GM21390 (cell line): ENCODE results near the gene LITAFD.
"Not testable (repeated sequence)": the region's sequence is repeated elsewhere in the genome, so short reads cannot be mapped to it uniquely, and the experiment has no call there.

Source experiments
- ATAC-seq: cut with Tn5 transposase; IDR thresholded peaks from one replicate; pipeline ENCODE4 v1.9.1; 2021; ENCODE audit not compliant: unreplicated experiment

The LITAFD gene

GRCh38 chr16:8916541-8917225 is 34.5 kb downstream of the LITAFD start:
- no peak for ATAC-seq

GRCh38 chr16:8917336-8917735 is 35.2 kb downstream of the LITAFD start:
- ATAC-seq, result not testable (repeated sequence)

DNA sequence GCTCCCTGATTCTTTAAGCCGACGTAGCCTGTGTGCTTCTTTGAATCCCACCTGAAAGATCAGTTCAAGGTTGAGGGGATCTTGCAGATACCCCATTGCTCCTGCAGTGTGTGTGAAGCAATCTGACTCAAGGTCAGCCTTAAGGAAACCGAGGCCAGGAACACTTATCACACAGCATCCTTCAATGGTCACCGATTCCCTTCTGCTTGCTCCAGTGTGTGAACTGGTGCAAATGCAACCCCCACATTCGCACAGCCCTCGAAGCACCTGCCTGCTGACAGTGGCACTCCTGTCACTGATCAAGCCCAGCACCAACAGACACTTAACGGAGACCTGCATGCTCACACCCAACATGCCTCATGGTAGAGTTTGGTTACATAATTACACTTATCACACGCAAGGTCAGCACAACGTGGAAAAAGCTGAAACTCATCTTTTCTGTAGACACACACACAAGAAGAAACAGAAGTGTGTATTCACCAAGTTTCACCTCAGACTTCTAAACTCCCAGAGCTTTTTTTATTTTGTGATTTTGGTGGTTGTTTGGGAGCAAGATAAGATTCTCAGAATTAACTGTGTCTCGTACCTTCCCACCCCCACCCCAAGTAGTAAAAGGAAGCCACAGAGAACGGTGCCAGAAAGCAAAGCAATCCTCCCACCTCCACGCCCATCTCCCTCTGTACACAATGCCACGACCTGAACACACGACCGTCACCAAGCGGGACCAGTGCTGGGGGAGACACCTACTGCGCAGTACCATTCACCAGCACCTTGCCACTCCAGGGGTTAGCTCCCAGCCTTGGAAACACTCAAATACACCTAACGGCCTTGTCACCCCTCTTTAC is 37.2 kb downstream of the LITAFD start:
- no peak for ATAC-seq

DNA sequence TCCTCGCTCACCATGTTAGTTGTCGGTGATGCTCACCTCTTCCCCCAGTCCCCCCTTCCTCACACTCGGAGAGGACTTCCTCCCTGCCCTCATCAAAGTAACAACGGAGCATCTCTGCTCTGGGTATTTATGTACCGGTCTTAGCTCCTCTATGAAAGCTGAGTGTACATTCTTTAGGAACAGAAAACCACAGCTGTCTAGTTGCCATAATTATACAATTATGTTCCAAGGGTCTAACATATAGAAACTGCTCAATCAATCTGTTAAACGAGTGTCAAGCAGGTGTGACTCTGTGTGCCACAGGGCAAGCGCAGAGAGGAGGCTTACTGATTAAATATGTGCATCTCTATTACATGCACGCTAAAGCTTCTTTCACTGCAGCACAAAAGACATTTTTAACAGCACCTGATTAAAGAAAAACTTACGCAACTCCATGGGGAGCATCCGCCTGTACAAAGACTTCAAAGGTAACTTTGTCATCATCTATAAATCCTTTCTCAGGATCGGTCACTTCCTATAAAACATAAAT is 37.8 kb downstream of the LITAFD start:
- ATAC-seq, result no peak

- no peak for ATAC-seq
Measured at GRCh38 chr16:8920645-8921346, 38.6 kb downstream of the LITAFD start.

GRCh38 chr16:8921347-8921984 is 39.3 kb downstream of the LITAFD start:
- no peak for ATAC-seq

DNA sequence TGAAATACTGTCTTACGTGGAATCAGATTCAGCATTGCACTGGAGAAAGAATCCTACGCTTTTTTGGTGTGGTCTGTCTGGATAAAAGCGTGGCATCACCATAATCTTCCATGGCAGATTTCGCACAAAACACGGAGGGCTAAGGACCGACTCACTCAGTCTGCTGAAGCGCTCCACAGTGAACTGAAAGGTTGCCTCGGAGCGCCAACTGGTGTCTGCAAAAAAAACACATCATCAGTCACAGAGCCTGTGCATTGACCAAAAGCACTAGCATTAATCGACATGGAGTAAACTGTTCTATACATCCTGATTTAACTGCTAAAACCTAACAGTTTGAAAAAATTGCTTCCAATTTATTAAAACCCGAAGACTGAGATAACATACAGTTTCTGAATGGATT is 41.0 kb downstream of the LITAFD start:
- ATAC-seq, result no peak

DNA sequence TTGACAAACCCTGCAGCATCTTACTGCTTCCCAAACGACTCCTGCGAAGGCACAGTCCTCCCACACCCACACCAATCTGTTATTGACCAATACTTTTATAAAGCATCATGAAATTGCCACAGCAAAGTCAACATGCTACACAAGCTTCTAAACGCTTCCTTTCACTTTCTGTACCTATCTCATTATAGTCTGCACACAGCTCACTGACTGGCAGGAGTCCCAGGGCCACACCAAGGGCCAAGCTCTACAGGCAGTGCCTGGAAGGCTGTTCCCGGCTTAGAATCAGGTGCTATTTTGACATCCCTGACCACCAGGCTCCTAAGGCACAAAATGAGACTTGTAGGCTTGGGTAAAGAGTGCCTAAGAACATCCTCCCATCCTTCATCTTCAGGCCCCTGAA is 42.1 kb downstream of the LITAFD start:
- ATAC-seq, result no peak

- no peak for ATAC-seq
Measured at GRCh38 chr16:8925455-8925854, 43.3 kb downstream of the LITAFD start.

GRCh38 chr16:8926827-8927226 is 44.7 kb downstream of the LITAFD start:
- ATAC-seq, result no peak

- no peak for ATAC-seq
Measured at GRCh38 chr16:8928467-8928957, 46.4 kb downstream of the LITAFD start.

DNA sequence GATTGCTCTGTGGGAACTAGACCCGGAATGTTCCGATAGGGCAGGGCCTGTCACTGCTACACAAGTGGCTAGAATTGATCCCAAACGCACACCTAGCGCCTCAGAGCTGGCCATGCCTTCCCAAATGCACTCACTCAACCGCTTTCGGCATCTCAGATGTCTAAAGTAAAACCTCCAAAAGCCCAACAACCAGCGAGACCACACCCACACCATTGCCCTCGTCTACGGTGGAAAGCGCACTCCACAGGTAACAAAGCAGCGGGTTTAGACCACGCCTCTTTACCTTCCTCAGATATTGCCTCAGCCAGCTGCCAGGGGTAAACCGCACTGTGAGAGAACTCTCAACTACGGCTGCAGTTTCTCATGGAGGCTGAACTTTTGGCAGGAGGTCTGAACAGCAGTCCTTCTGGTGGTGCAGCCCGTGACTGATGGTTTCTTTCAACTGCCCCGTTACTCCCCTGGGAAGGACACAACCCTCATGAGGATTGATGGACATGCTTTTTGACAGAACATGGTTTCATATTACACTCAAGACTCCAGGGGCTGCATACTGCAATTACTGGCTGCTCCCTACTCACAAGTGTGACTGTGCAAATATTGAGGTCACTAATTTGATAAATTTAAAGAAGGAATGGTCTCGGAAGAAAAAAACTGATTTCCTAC is 47.1 kb downstream of the LITAFD start:
- no peak for ATAC-seq

DNA sequence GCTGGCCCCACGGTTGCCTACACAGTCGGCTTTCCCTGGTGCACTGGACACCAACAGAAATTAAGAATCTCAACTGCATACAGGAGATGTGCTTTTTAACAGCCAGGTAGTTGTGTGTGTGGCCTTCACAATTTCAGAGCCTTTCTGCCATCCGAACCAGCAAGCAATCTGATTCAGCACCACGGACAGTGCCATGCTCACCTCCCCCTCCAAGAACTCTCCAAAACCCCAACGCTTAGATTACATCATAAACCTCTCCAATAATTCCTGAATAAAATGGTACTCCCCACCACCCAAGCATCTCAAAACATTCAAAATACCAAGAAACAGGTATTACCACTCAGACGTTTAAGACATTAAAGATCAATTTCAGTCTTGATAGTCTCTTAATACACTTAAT is 49.7 kb downstream of the LITAFD start:
- no peak for ATAC-seq

DNA sequence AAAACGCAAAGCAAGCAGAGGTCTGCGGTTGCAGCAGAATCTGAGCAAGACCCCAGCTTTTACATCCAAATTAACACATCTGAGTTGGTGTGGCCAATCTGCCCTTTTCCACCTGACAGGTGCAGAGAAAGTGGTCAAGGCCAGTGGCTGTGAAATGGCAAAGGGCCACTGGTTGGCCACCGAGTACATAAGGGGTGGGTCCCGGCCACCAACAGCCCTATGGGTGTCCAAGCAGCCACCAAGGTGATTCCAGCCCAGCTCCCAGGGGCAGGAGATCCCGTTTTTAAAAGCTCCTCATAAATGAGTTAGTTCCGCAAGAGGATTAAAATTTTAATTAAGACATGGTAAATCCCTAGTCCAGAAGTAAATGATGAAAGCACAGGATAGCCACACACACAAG is 52.5 kb downstream of the LITAFD start:
- ATAC-seq, result no peak
